Psoas muscle (tissue), 8 donors: ENCODE data around the gene TMIGD2. TPM values are rescaled to one million over a fixed set of nuclear protein-coding genes. Genes with fewer than 3 reads are reported as not detected.
A peak's percentile ranks its signal among the peaks of the same experiment; 100 is the strongest.

Experiments
- ATAC-seq, 4 donors: fragments of 200-7000 bp; cut with Tn5 transposase; one replicate each; pipeline ENCODE4 v1.9.1; 2020; ENCODE audit warnings: moderate library complexity in 3 of 4, mild to moderate bottlenecking in 2 of 4
- DNase-seq, 2 donors: peaks; one replicate each; pipeline ENCODE4 v3.0.0-alpha.2; 2020
- H3K27ac ChIP-seq: fragments of 200-600 bp; one replicate; pipeline ENCODE4 v1.8.0; 2022
- H3K27me3 ChIP-seq, 3 donors: fragments of 200-600 bp in 1 of 3; one replicate each; pipeline versions ENCODE4 v1.6.1 to v1.8.0; 2013 to 2022; ENCODE audit warnings: low read length in 2 of 3, mild to moderate bottlenecking in 2 of 3, moderate library complexity in 1 of 3; ENCODE audit not compliant: insufficient read depth in 3 of 3
- H3K36me3 ChIP-seq, 2 donors: fragments of 200-600 bp in 1 of 2; one replicate each; pipeline versions ENCODE4 v1.6.1 to v1.8.0; 2013 to 2022; ENCODE audit warnings: low read depth in 1 of 2, mild to moderate bottlenecking in 1 of 2, moderate library complexity in 1 of 2; ENCODE audit not compliant: insufficient read depth in 1 of 2
- H3K4me1 ChIP-seq: fragments of 200-600 bp; one replicate; pipeline ENCODE4 v1.8.0; 2022
- H3K4me3 ChIP-seq: fragments of 200-600 bp; one replicate; pipeline ENCODE4 v1.8.0; 2022; ENCODE audit warnings: mild to moderate bottlenecking
- H3K9me3 ChIP-seq: fragments of 200-600 bp; one replicate; pipeline ENCODE4 v1.8.0; 2022
- WGBS, 3 donors: extraction: QIAGEN DNeasy Blood & Tissue Kit; methylation state at CpG; one replicate each; pipeline versions ENCODE4 v1.1.6 to v1.1.7; 2013; 5-methylcytosine and 5-hydroxymethylcytosine counted together
- intact Hi-C, 2 donors: fragments of 100-400 bp; cut with DNase I; formaldehyde crosslinking; loops; one replicate each; pipeline versions ENCODE4 v1.11.0 to v1.14.2; 2022
- polyA plus RNA-seq, 3 donors: library from polyadenylated mRNA; stranded (reverse); fragments of 200-250 nt; gene quantifications; one replicate each; pipeline ENCODE4 v1.2.3, GENCODE V29; 2013
- total RNA-seq, 4 donors: library from RNA; stranded (reverse); fragmentation: NEBNext Ultra II Directional in 2 of 4; extraction: Animal tissue kit (Norgen Biotek cat#: 25700) in 2 of 4; gene quantifications; one replicate each; pipeline versions ENCODE4 v1.2.1 to v1.2.4, GENCODE V29; 2021 to 2023
- TF ChIP-seq, protein P1 (sequence below): fragments of 200-600 bp; IDR thresholded peaks from one replicate; pipeline ENCODE4 v1.8.0; 2022; ENCODE audit warnings: antibody characterized with exemption
- donor health status: healthy with polysubstance abuse.
- donor health status: DM: no; HTN: no; CAD: no; lungs with moderate emphysema.
- donor health status: Bipolar disorder and iron deficiency.
- donor health status: healthy.
- donor health status: DM: yes; HTN: yes; CAD: no.
- donor health status: DM: no; HTN: no; CAD: no.
- donor health status: DM: no; HTN: no; CAD: no.
- donor health status: DM: yes; HTN: yes; CAD: no.

TMIGD2 gene
- total and polyA plus RNA-seq, 7 donors, result 0.10 to 0.20 (median 0.18) TPM; not detected in 4

DNA sequence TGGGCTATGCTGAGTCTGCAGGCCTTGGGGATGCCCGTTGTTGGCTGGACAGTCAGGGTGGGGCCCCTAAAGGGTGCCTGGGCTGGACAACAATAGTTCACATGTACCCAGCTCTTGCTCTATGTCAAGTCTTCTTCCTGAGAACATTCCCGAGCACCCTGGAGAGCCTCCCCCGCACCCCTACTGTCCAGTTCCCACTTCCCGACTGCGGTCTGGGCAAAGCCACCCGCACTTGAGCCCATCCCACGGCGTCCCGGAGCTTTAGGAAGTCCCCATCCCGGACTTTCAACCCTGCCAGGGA is 40.1 kb upstream of the TMIGD2 start:
- H3K27me3 ChIP-seq, result no peaks in the 10 kb centered on the region
- ATAC-seq (peak; percentile 1 to 19 (median 10)), DNase-seq (no peak)
- H3K4me3 ChIP-seq, result peak overlapping the region; percentile 85
- no peaks in the 10 kb centered on the region for H3K9me3 ChIP-seq
- intact Hi-C loops, result no loop called here
- 1 to 2% (median 2%) methylated on average over 9 to 10 of the region's 10 CpGs for WGBS, 3 donors
- TF ChIP-seq, protein P1, sequence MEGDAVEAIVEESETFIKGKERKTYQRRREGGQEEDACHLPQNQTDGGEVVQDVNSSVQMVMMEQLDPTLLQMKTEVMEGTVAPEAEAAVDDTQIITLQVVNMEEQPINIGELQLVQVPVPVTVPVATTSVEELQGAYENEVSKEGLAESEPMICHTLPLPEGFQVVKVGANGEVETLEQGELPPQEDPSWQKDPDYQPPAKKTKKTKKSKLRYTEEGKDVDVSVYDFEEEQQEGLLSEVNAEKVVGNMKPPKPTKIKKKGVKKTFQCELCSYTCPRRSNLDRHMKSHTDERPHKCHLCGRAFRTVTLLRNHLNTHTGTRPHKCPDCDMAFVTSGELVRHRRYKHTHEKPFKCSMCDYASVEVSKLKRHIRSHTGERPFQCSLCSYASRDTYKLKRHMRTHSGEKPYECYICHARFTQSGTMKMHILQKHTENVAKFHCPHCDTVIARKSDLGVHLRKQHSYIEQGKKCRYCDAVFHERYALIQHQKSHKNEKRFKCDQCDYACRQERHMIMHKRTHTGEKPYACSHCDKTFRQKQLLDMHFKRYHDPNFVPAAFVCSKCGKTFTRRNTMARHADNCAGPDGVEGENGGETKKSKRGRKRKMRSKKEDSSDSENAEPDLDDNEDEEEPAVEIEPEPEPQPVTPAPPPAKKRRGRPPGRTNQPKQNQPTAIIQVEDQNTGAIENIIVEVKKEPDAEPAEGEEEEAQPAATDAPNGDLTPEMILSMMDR, result no peak
- peak overlapping the region; percentile 86 for H3K27ac ChIP-seq
- H3K36me3 ChIP-seq, result peaks cover 0 to 12% of the 10 kb centered on the region in 2 donors
- H3K4me1 ChIP-seq, result peaks cover 14% of the 10 kb centered on the region

DNA sequence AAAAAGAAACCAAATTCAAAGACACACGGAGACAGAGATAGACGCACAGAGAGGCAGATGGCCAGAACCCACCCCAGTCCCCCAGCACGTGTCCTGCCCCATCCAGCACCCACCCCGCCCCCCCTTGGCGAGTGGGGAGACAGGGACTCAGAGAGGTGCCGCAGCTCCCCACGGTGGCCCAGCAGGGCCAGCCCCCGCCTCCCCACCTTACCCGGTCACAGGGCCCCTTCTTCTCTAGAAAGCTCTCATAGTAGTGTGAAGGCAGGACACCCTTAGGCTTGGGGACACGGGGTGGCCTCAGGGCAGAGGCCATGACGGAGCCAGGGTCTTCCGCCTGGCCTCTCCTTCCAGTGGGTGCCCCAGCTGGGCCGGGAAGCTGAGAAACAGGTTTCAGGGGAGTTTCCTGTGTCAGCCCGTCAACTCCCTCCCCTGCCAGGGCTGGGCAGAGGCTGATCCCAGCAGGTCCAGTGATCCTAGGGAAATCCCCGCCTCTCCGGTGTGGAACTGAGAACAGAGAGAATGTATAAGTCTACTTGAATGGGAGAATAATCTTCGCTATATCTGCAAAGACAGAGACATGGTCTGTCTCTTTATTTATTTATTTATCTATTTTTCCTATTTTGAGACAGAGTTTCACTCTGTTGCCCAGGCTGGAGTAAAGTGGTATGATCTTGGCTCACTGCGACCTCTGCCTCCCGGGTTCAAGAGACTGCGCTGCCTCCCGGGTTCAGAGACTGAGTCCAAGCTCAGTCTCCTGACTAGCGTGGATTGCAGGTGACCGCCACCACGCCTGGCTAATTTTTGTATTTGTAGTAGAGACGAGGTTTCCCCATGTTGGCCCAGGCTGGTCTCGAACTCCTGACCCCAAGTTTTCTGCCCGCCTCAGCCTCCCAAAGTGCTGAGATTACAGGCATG is 36.5 kb upstream of the TMIGD2 start, which contains the start of gene STAP2:
TSS of gene STAP2 (minus strand) at position 387 of the 915 bp plus-strand sequence. CDS start at position 313, 74 bp downstream.
- ATAC-seq (no peak), DNase-seq (no peak)
- Histone ChIP-seq H3K27me3 (no peaks in the 10 kb centered on the region), H3K27ac (no peak within 1 kb of the TSS), H3K9me3 (no peaks in the 10 kb centered on the region), H3K36me3 (no peaks in the 10 kb centered on the region), H3K4me3 (peak within 1 kb of the TSS; percentile 56), H3K4me1 (peaks cover 8% of the 10 kb centered on the region)
- 45 to 51% (median 49%) methylated on average over 25 to 27 of the region's 27 CpGs for WGBS, 3 donors
- intact Hi-C loops, result no loop called here
- TF ChIP-seq, protein P1, result no peak

DNA sequence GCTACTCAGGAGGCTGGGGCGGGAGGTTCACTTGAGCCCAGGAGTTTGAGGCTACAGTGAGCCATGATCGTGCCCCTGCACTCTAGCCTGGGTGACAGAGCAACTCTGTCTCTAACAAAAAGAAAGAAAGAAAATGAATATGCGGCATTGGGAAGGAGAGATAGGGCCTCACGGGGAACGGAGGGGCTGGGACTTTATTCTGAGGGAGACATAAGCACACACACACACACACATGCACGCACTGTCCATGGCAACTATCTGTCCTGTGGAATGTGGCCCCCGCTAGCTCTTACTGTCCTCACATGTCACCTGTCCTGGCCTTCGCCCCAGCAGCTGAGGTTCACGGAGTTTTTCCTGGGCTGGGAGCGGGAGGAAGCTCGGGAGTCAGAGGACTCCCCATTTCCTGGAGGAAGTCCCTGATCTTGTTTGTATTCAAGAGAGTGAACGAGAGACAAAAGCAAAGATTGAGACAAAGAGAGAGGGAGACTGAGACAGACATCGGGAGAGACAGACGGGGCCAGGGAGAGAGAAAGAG is 35.8 kb upstream of the TMIGD2 start:
- Histone ChIP-seq H3K36me3 (no peaks in the 10 kb centered on the region), H3K4me3 (peak overlapping the region; percentile 56), H3K9me3 (no peaks in the 10 kb centered on the region), H3K27me3 (no peaks in the 10 kb centered on the region), H3K4me1 (peaks cover 8% of the 10 kb centered on the region), H3K27ac (no peak overlapping the region)
- TF ChIP-seq, protein P1, result no peak
- intact Hi-C loops, result no loop called here
- ATAC-seq (no peak), DNase-seq (no peak)
- 12 to 20% (median 19%) methylated on average over 12 to 14 of the region's 14 CpGs for WGBS, 3 donors

DNA sequence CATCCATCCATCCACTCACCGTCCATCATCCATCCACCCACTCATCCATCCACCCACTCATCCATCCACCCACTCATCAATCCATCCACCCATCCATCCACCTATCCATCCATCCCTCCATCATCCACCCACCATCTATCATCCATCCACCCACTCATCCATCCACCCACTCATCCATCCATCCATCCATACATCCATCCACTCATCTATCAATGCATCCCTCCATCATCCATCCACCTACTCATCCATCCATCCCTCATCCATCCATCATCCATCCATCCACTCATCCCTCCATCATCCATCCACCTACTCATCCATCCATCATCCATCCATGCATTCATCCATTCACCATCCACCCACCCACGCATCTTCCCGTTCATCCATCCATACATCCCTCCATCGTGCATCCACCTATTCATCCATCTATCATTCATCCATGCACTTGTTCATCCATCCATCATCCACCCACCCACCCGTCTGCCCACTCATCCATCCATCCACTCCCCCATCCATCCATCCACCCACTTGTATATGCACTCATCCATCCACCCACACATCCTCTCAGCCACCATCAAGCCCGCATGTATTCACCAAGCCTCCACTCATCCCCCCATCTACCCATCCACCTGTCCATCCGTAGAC is 32.9 kb upstream of the TMIGD2 start:
- intact Hi-C loops, result no loop called here
- peaks cover 5% of the 10 kb centered on the region for H3K4me1 ChIP-seq
- no peaks in the 10 kb centered on the region for H3K9me3 ChIP-seq
- H3K36me3 ChIP-seq, result no peaks in the 10 kb centered on the region
- H3K4me3 ChIP-seq, result no peak overlapping the region
- no peaks in the 10 kb centered on the region for H3K27me3 ChIP-seq
- H3K27ac ChIP-seq, result no peak overlapping the region
- whole genome bisulfite sequencing, 3 donors, result 93 to 95% (median 94%) methylated on average over 7 of the region's 7 CpGs
- ATAC-seq, result no peak
- TF ChIP-seq, protein P1, result no peak
- DNase-seq, result no peak
